KMS-11 (cell line): ENCODE results near the gene THOP1.

Experiments
- H2AFZ ChIP-seq: fragments of 200-600 bp; sonication (generic); 2 replicates; pipeline ENCODE4 v1.6.1; 2016; ENCODE audit warnings: antibody characterized with exemption, mixed run types, low read depth
- H3K27ac ChIP-seq: fragments of 200-600 bp; sonication (generic); 2 replicates; pipeline ENCODE4 v1.6.1; 2016; ENCODE audit warnings: mild to moderate bottlenecking, mixed run types
- H3K27me3 ChIP-seq: fragments of 200-600 bp; sonication (generic); 2 replicates; pipeline ENCODE4 v1.6.1; 2017; ENCODE audit warnings: mild to moderate bottlenecking, low read depth, mixed run types, moderate library complexity; ENCODE audit not compliant: insufficient read depth
- H3K36me3 ChIP-seq: fragments of 200-600 bp; sonication (generic); 2 replicates; pipeline ENCODE4 v1.6.1; 2017; ENCODE audit warnings: mild to moderate bottlenecking, mixed run types; ENCODE audit not compliant: insufficient read depth
- H3K4me1 ChIP-seq: fragments of 200-600 bp; sonication (generic); 2 replicates; pipeline ENCODE4 v1.6.1; 2016; ENCODE audit warnings: mild to moderate bottlenecking, low read depth, mixed run types; ENCODE audit not compliant: poor library complexity, severe bottlenecking
- H3K4me2 ChIP-seq: fragments of 200-600 bp; sonication (generic); 2 replicates; pipeline ENCODE4 v1.7.0; 2016; ENCODE audit warnings: mild to moderate bottlenecking, mixed run types
- H3K4me3 ChIP-seq: fragments of 200-600 bp; sonication (generic); IDR thresholded peaks from 2 replicates; pipeline ENCODE4 v1.6.1; 2017; ENCODE audit warnings: low read depth, low read length, mixed read lengths; ENCODE audit not compliant: insufficient read depth
- H3K79me2 ChIP-seq: fragments of 200-600 bp; sonication (generic); 2 replicates; pipeline ENCODE4 v1.6.1; 2016; ENCODE audit warnings: low read depth, mixed run types; ENCODE audit not compliant: insufficient read depth
- H3K9ac ChIP-seq: fragments of 200-600 bp; sonication (generic); 2 replicates; pipeline ENCODE4 v1.6.1; 2016; ENCODE audit warnings: mild to moderate bottlenecking, mixed run types
- H4K20me1 ChIP-seq: fragments of 200-600 bp; sonication (generic); 2 replicates; pipeline ENCODE4 v1.6.1; 2016; ENCODE audit warnings: mild to moderate bottlenecking, mixed run types; ENCODE audit not compliant: insufficient read depth
- TF ChIP-seq, protein P1 (sequence below): fragments of 200-600 bp; sonication (generic); conservative IDR thresholded peaks from 2 replicates; pipeline ENCODE4 v1.6.1; 2017; ENCODE audit warnings: low read depth, mild to moderate bottlenecking, antibody characterized with exemption, low read length, moderate library complexity, mixed read lengths

THOP1 gene

DNA sequence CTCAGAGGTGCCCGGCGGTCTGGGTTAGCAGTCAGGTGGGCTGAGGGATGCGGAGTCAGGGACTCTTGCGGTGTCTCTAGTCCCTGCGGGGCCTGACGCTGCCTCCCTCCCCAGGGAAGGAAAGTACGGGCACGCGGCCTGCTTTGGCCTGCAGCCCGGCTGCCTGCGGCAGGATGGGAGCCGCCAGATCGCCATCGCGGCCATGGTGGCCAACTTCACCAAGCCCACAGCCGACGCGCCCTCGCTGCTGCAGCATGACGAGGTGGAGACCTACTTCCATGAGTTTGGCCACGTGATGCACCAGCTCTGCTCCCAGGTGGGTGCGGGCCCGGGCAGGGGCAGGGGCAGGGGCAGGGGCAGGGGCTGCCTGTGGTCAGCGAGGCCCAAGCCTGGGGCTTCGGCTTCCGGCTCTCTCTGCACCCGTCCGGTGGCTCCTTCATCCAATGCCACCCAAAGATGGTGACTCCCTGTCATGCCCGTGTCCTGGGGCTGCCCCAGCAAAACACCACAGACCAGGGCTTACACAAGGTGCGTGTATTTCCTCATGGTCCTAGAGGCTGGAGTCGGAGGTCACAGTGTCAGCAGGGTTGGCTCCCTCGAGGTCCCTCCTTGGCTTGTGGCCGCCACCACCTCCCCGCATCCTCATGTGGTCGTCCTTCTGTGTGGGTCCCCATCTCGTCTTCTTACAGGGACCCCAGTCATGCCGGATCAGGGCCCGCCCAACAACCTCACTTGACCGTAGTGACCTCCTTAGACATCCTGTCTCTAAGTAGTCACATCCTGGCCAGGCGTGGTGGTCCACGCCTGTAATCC, 23.0 kb downstream of the THOP1 start:
- no peaks in the 10 kb centered on the region for H3K27me3 ChIP-seq
- TF ChIP-seq, protein P1, sequence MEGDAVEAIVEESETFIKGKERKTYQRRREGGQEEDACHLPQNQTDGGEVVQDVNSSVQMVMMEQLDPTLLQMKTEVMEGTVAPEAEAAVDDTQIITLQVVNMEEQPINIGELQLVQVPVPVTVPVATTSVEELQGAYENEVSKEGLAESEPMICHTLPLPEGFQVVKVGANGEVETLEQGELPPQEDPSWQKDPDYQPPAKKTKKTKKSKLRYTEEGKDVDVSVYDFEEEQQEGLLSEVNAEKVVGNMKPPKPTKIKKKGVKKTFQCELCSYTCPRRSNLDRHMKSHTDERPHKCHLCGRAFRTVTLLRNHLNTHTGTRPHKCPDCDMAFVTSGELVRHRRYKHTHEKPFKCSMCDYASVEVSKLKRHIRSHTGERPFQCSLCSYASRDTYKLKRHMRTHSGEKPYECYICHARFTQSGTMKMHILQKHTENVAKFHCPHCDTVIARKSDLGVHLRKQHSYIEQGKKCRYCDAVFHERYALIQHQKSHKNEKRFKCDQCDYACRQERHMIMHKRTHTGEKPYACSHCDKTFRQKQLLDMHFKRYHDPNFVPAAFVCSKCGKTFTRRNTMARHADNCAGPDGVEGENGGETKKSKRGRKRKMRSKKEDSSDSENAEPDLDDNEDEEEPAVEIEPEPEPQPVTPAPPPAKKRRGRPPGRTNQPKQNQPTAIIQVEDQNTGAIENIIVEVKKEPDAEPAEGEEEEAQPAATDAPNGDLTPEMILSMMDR: no peak
- no peak overlapping the region for H3K4me3 ChIP-seq
- H3K9ac ChIP-seq: no peak overlapping the region
- H3K4me1 ChIP-seq: no peaks in the 10 kb centered on the region
- H3K36me3 ChIP-seq: no peaks in the 10 kb centered on the region; the same call in 1 of the 2 replicates
- H3K4me2 ChIP-seq: no peak overlapping the region
- H2AFZ ChIP-seq: no peak overlapping the region
- H3K27ac ChIP-seq: no peak overlapping the region
- H3K79me2 ChIP-seq: no peaks in the 10 kb centered on the region
- H4K20me1 ChIP-seq: no peaks in the 10 kb centered on the region

GRCh38 chr19:2809387-2810140, 24.3 kb downstream of the THOP1 start:
- Histone ChIP-seq H3K9ac (no peak overlapping the region), H3K27ac (no peak overlapping the region), H3K27me3 (no peaks in the 10 kb centered on the region), H3K36me3 (no peaks in the 10 kb centered on the region; the same call in 1 of the 2 replicates), H3K4me2 (no peak overlapping the region), H4K20me1 (no peaks in the 10 kb centered on the region), H3K4me1 (no peaks in the 10 kb centered on the region), H3K79me2 (no peaks in the 10 kb centered on the region), H3K4me3 (no peak overlapping the region), H2AFZ (no peak overlapping the region)
- TF ChIP-seq, protein P1: no peak

DNA sequence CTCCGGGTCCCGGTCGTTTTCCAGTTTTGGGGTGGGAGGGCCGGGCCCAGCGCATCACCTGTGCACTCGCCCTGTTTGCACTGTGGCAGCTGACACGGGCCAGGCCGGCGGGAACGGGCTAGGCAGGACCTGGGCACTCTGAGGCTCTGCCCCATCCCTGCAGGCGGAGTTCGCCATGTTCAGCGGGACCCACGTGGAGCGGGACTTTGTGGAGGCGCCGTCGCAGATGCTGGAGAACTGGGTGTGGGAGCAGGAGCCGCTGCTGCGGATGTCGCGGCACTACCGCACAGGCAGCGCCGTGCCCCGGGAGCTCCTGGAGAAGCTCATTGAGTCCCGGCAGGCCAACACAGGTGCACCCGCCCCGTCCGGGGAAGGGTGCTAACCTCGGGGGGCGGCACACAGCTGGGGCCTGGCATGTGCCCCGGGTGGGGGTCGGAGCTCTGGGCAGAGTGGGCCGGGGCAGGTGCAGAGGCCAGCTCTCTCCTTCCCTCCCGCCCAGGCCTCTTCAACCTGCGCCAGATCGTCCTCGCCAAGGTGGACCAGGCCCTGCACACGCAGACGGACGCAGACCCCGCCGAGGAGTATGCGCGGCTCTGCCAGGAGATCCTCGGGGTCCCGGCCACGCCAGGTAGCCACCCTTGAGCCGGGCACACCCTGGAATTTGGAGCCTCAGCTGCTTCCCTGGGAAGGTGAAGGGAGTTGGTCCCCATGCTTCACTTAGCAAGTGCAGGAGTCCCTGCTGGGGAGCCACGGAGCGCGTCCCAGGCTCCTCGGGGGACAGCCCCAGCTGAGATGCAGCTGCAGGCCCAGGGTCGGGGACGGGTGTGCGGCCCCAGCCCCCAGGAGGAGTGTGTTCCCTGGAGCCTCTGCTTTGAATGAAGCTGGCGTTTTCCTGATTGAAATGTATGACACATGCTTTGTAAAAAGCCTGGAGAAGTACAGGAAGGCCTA, 25.1 kb downstream of the THOP1 start:
- Histone ChIP-seq H3K4me1 (no peaks in the 10 kb centered on the region), H3K79me2 (no peaks in the 10 kb centered on the region), H3K27ac (no peak overlapping the region), H4K20me1 (no peaks in the 10 kb centered on the region), H2AFZ (no peak overlapping the region), H3K4me2 (no peak overlapping the region), H3K36me3 (no peaks in the 10 kb centered on the region; the same call in 1 of the 2 replicates), H3K27me3 (no peaks in the 10 kb centered on the region), H3K4me3 (no peak overlapping the region), H3K9ac (no peak overlapping the region)
- TF ChIP-seq, protein P1: no peak

DNA sequence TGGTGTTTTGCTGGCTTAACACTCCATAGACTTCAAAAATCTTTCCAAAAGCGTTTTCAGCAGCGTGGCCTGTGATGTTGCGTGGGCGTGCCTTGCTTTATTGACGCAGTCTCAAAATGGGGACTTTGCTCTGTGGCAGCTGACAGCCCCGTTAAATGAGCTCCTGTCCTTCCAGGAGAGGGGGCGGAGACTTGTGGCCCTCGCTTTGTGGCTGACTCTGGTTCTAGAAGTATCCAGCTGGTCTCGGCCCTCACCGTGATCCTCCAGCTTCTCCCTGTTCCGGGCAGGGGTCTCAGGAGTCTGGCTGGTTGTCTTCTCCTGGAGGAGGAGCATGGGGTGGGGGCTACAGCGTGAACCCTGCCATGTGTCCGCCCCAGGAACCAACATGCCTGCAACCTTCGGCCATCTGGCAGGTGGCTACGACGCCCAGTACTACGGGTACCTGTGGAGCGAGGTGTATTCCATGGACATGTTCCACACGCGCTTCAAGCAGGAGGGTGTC, 26.0 kb downstream of the THOP1 start:
- TF ChIP-seq, protein P1: no peak
- Histone ChIP-seq H2AFZ (no peak overlapping the region), H3K27me3 (no peaks in the 10 kb centered on the region), H4K20me1 (no peaks in the 10 kb centered on the region), H3K4me2 (no peak overlapping the region), H3K4me3 (no peak overlapping the region), H3K36me3 (no peaks in the 10 kb centered on the region; the same call in 1 of the 2 replicates), H3K4me1 (no peaks in the 10 kb centered on the region), H3K79me2 (no peaks in the 10 kb centered on the region), H3K9ac (no peak overlapping the region), H3K27ac (no peak overlapping the region)
